KG1 (cell line): ENCODE results near the gene WFDC1.

Experiments used
- DNase-seq: peaks from one replicate; lab custom pipeline; 2025; lab: John Stamatoyannopoulos, UW

Gene WFDC1

DNA sequence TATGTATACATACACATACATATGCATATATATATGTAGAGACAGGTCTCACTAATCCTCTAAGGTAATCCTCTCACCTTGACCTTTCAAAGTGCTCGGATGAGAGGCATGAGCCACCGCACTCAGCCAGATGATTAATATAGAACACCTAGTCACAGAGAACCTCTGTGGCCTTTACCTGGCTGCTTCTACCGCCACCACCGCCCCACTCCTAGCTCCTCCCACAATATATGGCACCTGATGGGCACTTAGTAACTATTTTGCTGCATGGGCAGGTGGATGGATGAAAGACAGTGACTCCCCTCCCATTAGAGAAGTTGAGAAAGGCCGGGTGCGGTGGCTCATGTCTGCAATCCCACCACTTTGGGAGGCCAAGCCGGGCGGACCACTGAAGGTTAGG is 57.0 kb downstream of the WFDC1 start:
- no peak for DNase-seq

DNA sequence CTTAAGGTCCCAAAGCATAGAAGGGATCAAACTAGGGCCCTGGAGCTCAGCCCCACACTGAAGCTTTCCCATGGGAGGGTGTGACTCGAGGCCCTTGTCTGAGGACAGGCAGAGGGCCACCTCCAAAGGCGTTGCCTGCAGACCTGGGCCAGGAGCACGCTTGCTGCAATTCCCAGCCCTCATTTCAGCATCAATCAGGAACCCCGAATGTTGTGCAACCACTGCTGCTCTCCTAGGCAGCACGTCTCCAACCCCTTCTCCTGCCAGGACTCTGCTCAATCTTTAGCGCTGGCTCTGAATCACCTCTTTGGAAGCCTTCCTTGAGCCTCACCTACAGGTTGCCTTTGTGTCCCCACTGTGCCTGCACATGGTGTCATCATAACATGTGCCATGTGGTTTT is 59.6 kb downstream of the WFDC1 start:
- DNase-seq = no peak

DNA sequence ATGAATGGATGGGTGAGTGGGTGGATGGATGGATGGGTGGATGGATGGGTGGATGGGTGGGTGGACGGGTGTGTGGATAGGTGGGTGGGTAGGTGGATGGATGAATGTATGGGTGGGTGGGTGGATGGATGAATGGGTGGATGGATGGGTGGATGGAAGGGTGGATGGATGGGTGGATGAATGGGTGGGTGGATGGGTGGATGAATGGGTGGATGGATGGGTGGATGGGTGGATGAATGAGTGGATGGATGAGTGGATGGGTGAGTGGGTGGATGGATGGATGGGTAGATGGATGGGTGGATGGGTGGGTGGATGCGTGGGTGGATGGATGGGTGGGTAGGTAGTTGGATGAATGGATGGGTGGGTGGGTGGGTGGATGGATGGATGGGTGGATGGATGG is 60.5 kb downstream of the WFDC1 start:
- no peak for DNase-seq

DNA sequence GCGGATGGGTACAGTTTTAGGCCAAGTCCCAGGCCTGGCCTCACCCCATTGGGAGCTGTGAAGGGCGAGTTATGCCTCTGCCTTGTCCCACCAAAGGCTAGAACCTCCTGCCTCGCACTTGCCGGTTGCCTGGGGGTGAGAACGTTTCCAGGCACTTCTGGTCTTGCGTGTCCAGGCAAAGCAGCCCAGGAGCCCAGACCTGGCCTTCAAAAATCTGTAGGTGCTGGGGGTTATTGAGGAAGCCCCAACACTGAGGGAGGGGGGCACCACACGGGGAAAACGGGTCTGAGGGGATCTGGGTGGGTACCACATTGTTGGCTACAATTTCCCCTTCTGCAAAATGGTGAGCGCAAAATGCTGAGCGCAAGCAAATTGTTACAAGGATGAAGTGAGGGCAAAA is 61.5 kb downstream of the WFDC1 start:
- DNase-seq = no peak

DNA sequence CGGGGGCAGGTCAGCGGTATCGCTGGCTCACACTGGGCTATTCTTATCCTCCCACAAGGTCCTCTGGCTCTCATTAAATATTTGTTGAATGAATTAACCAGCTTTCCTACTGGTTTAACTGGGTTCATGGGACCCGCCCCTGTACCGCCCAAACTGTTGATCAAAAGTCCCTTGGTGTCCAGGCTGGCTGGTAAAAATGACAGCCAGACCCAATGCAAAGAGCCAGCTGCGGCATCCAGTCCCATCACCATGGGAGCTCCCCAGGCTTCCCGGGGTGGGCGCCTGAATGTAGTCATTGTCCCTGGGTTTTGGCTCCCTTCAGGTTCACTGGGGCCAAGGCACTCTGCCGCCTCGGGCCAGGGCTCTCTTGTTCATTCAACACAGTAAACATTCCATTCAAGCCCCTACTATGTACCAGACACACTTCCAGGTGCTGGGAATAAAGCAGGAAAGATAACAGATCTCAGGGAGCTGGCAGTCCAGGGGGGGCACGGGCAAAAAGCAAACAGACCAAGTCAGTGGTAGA is 62.0 kb downstream of the WFDC1 start:
- no peak for DNase-seq

DNA sequence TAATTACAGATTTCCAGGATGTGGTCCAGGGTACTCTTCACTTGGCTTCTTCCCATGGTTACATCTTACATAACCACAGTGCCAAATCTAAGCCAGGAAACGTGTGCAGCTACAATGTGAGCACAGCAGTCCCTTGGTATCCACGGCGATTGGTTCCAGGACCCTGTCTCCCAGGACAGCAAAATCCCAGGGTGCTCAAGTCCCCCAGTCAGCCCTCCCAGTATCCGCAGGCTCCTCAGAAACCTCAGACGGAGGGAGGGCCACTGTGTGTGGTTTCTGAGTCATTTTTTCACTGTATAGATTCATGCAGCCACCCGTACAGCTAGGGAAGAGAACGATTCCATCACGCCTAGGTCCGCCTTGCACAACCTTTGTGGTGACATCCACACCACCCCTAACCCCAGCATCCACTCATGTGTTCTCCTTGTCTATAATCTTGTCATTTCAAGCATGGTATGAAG is 62.5 kb downstream of the WFDC1 start:
- no peak for DNase-seq

DNA sequence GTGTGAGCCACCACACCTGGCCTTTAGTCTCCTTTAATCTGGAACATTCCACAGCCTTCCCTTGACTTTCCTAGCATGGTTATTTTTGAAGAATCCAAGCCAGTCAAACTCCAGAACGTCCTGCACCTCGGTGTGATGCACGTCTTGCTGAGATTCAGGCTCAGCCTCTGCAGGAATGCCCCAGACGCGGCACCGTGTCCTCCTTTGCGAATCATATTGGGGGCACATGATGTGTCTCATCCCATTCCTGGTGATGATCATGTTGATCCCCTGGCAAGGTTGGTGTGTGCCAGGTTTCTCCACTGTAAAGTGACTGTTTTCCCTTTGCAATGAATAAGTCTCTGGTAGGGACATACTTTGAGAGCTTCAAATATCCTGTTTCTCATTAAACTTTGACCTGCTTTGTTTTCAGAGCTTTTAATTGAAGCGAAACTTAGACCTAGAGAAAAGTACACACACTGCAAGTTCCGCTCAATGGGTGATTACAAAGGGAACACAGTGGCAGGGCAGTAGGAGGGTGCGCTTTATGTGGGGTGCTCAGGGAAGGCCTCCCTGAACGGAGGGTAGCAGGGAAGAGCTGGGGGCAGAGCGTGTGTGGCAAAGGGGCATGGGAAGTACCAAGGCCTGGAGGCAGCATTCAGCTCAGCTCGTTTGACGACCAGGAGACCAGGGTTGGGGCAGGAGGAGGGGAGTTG is 64.1 kb downstream of the WFDC1 start:
- no peak for DNase-seq

DNA sequence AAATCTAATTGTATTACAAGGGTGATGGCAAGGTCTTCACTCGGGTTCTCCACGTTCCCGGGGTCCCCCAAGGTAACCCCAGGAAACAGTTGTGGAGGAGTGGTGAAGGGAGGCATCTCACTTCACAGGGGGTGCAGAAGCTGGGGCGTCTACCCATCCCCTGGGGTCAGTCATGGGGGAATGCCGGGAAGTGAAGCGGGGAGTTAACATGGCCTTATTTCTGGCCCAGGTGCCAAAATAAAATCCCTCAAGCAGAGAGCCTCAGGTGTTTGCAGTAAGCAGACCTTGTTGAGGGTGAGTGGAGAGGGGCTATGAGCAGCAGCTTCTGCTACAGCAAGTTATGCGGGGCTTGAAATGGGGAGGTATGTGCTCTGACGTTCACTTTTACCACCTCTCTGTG is 64.6 kb downstream of the WFDC1 start:
- DNase-seq = no peak

DNA sequence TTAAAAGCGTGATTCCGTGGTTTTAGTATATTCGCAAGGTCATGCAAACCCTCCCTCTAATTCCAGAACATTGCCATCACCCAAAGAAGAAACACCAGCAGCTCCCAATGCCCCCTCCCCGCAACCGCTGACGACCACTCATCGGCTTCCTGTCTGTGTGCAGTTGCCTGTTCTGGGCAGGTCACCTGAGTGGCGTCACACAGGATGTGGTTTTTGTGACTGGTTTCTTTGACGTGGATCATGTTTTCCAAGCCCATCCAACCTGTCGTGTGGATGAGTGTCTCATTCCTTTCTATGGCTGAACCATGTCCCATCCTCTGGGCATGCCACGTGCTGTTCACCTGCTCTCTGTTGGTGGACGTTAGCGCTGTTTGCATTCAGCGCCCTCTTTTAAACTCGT is 65.5 kb downstream of the WFDC1 start:
- no peak for DNase-seq

DNA sequence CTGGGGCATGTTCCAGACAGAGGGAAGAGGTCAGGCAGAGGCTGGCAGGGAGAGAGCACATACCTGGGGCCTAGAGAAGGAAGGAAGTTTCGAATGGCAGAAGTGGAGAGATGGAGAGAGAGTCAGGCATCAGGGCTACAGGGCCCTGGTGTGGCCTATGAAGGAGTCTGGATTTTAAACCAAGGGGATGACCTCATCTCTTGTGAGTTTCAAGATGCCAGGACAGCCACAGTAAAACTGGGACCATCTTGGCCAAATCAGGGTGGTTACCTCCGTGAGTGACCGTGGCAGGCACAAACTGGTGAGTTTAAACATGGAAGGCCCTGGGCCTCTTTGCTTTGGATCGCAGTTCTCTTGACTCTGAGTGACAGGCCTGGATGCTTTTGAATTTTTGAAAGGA is 66.1 kb downstream of the WFDC1 start:
- DNase-seq = no peak

DNA sequence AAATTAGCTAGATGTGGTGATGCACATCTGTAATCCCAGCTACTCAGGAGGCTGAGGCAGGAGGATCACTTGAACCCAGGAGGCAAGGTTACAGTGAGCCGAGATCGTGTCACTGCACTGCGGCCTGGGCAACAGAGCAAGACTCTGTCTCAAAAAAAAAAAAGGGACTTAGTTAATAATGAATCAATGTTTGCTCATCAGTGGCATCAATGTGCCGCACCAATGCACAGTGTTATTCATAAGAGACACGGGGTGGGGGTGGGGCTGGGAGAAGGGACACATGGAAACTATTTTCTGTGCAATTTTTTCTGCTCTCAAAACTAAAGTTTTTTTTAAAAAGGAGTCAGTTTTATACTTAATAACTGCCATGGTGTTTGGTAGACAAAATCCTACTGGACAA is 66.9 kb downstream of the WFDC1 start:
- DNase-seq = no peak

DNA sequence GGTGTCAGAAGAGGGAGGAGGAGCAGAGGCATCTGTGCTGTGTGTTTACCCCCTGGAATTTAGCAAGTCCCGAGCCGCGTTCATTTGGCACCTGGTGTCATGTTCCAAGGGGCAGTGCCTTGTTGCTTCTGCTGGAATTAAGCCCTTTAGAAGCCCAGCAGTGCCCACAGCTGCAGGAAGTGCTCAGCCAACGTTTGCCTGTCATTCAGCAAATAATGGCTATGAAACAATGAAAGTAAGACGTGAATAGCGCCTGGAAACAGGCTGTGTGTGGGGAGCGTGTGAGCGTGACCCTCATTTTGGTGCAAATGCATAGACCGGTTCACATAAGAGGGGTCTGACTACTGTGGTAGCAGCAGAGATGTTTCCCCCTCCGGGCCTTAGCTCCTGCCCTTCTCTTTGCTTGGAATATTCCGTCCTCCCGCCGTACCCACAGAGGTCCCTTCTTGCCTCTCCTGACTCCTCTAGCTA is 67.8 kb downstream of the WFDC1 start:
- DNase-seq = no peak

DNA sequence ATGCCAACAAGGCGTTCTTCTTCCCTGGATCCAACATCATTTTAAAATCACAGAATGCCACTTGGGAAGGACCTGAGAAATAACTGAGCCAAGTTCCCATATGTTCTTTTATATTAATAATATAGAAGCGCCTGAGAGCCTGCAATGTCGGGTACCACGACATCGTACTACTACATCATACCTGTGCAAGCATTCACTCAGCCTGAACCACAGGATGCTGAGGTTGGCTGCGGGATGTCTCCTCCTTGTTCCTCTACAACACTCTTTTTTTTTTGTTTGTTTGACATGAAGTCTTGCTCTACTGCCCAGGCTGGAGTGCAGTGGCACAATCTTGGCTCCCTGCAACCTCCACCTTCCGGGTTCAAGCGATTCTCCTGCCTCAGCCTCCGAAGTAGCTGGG is 71.5 kb downstream of the WFDC1 start:
- no peak for DNase-seq

DNA sequence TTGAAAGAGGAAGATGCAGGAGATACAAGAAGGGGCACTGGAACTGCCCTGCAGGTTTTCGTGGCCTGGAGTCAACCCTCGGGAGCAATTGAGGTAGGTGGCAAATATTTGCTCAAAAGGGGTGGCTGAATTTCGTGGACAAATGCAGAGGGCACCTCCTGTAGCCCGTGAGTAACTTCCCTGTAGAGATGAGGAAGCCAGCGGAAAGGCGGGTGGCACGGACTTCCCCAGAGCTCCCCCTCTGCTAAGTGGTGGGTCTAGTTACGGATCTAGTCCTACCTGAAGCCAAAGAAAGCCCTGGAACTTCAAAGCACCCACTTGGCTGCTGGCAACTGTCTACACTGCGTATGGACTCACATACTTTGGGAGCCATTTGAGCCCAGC is 72.6 kb downstream of the WFDC1 start:
- no peak for DNase-seq

DNA sequence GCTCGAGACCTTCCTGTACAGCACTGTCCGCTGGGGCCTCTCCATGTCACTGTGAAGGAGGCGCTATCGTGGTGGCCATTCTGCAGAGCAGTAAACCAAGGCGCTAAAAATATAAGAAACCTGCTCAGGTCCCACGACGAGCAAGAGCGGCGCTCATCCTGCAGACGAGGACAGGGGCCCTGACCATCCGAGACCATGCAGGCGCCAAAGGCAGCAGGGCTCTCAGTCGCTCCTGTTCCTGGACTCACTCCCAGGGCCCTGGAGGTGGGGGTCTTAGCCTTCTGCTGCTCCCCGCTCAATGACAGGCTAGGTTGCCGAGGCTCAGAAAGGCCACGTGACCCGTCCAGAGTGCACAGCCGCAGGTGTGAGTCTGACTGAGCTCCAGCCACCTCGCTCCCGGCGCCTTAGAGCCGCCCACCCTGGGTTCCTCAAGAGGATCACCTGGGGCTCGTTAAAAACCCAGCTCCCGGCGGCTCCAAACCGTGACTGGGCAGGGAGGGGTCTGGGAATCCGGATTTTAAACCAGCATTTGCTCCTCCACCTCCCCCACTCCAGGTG is 73.2 kb downstream of the WFDC1 start:
- no peak for DNase-seq

DNA sequence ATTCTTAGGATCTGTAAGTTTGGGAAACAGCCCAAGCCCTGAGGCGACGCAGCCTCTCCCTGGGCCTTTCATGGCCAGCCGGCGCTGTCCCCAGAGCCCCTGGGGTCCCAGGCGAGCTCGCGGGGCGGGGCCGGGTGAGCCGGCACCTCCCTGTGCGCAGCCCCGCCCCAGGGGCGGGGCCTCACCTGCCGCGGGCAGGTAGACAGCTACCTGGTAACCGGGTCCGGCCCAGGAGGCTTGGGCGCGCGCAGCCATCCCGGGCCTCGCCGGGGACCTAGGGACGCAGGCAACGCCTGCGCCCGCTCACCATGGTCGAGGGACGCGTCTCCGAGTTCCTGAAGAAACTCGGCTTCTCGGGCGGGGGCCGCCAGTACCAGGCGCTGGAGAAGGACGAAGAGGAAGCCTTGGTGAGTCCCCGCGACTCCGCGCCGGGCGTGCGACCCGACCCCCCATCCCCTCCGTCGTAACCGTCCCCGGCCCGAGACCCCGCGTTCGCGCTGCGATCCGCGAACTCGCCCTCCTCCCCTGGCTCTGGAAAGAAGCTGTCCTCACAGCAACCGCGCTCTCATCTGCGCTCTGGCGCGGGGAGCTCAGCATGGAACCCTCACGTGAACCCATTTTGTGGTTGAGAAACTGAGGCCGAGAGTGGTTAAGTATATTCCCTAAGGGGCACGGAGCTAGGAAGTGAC is 73.8 kb downstream of the WFDC1 start, which contains the start of gene ATP2C2:
Gene ATP2C2, plus strand, starts transcription at position 231 of the 689 bp plus-strand sequence. Its CDS starts 78 bp downstream, at position 309.
- no peak for DNase-seq

DNA sequence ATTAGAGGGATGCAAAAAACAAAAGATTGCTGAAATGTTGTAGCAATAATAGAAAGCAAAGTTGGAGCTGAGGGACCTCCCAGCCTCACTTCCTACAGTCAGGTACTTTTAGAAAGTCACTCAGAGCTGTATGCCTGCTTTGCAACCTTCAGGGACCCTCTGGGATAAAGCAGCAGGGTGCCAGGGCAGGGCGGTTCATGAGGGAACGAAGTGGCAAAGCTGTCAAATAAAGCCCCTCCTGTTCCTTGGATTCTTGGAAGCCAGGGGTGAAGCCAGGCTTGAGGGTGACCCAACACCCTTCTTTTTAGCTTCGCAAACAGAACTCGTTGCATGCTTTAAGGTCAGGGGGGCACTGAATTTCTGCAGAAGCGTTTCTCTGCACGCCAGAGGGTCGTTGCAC is 74.4 kb downstream of the WFDC1 start:
- DNase-seq = no peak

DNA sequence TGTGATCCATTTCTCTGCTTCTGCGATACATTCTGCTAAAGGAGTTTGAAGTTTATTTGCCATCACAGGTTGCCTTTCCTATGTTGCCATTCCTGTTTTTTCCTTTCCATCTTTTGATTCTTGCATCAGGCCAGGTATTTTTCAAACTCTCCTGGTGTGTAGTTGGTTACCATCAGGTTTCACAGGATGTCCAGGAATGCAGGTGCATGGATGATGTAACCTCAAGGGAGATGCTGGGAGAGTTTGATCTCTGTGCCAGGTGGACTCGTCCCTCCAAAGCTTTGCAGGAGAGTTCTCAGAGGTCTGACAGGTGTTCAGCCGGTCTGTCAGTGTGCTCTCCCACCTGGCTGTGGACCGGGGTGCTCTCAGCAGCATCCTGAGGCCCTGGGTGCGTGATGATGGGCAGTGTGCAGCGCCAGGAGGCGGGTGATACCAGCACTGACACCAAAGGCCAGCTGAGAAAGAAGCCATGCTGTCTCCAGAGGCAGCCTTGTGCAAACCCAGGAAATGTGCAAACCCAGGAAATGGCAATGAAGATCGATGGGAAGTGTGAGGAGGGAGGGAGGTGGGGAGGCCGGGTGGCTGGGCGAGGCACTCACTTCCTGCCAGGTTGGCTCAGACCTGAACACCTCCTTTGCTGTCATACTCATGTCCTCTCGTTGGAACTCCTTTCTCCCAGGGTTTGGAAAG is 75.4 kb downstream of the WFDC1 start:
- DNase-seq = no peak

DNA sequence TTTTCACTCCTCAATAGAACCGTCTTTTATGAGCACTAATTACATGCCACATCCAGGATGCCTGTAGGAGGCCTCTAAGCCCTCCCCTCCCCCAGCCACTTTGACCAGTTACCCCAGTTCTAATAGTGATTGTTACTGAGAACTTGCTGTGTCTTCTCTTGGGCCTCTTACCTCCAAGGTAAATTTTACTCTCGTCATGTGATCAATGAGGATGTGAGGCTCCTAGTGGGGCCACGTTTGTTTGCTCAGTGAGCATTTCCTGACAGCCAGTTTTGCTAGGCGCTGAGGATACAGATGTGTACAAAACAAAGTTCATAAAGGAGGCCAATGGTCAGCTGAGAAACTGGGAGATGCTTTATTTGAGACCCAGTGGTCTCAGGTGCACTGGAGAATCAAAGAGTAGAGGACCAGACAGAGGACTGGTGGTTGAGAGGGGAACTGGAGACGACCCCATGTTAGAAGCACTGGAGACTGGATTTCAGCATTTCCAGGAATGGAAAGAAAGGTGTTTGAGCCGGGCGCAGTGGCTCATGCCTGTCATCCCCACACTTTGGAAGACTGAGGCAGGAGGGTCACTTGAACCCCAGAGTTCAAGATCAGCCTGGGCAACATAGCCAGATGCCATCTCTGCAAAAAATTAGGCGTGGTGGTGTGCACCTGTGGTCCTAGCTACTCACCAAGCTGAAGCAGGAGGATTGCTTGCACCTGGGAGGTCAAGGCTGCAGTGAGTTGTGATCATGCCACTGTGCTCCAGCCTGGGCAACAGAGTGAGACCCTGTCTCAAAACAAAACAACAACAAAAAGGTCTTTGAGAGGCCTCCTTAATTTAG is 76.3 kb downstream of the WFDC1 start:
- no peak for DNase-seq

DNA sequence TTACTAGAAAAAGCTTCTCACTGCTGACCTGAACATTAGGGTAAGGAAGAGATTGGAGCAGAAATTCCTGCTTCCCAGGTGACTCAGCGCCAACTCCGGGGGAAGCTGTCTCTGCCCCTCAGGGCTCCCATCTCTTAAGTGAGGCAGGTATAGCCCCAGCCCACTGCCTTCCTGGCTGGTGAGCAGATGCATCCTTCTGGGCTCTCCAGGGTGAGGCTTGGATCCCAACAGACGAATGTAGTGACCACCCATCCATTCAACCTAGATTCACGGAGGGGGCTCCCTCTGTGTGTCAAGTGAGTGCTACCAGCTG is 76.8 kb downstream of the WFDC1 start:
- no peak for DNase-seq

DNA sequence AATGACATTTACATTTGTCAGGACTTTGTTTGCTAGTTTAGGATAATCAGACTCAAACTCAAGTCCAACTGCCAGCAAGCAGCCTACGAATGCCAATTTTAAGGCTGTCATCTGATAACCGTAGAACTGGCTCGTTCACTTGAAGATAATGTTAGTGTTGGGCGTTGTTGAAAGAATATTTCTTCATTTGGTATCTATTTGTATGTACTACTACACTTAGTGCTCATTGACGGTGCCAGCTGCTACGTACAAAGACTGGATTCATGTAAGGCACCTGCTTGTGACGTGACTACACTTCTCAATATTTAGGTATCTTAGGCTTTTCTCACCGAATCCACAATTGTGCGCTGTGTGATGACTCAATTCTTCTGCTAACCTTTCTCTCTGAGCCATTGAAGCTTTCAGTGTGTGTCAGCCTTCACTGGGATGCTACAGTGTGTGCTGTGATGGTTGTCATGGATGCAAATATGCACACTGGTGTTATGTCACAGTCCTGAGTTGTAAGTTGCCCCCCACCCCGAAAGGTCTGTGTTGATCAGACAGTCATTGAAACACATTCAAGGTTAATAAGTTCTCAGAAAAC is 79.3 kb downstream of the WFDC1 start:
- DNase-seq = no peak
